GM18861 (cell line): ENCODE data around the gene ASB8.
"Not testable (repeated sequence)": the region's sequence is repeated elsewhere in the genome, so short reads cannot be mapped to it uniquely, and the experiment has no call there.

ENCODE experiments used
- ATAC-seq: cut with Tn5 transposase; IDR thresholded peaks from one replicate; pipeline ENCODE4 v1.9.1; 2021; ENCODE audit not compliant: unreplicated experiment

ASB8 gene

DNA sequence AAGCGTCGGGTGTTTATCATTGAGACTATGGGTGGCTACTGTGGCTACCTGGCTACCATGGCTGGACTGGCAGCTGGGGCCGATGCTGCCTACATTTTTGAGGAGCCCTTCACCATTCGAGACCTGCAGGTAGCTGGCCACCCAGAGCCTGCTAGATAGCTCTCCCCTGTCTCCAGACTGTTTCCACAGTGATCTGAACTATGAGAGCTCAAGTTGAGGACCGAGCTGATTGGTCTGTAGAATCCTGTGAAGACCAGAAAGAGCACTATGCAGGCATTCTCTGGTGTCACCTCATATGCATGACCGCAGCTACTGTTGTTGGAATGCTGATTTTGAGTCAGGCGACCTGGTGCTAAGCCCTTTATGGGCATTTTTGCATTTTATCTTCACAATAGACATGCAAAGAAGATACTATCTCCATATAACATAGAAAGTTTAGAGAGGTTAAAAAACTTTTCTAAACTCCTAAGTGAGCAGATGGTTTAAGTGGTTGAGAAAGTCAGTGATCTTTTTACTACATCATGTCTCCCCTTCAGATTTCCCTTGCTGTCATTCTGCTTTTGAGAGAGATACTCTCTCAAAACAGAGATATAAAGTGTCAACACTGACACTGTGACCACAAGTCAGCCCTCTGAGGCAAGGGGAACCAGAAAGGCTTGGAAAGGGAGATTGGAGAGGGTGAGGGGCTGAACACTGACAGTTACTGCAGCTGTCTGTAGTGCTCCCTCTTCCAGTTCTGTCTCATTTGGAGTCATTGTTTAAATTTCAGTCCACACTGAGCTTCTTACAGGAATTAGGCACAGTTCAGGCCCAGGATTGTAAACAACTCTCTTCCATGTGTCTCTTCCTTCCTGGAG is 14.3 kb downstream of the ASB8 start:
- ATAC-seq: no peak

DNA sequence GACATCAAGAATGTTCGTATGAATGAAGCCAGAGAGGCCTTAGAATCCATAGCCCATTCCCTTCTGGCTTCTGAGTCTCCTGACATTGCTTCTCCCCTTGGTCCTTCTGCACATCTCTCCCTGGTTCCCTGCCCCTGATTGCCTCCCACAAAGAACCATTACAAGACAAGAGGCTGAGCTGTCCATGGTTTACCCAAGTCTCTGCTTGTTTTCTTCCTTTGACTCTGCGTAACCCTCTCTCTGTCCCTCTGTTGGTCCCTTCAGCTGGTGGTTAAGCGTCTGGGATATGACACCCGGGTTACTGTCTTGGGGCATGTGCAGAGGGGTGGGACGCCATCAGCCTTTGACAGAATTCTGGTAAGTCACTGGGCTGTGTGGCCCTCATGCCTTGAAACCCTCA is 22.3 kb downstream of the ASB8 start:
- ATAC-seq: no peak

DNA sequence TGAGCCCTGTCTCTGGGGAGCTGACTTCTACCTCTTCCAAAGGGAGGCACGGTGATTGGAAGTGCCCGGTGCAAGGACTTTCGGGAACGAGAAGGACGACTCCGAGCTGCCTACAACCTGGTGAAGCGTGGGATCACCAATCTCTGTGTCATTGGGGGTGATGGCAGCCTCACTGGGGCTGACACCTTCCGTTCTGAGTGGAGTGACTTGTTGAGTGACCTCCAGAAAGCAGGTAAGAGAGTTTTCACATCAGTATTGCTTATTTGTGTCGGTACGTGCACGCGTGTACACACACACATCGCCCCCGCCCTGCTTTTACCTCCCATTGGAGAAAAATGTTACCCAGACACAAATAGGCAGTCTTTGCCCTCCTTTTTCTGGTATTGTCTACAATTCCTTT is 24.5 kb downstream of the ASB8 start:
- no peak for ATAC-seq

DNA sequence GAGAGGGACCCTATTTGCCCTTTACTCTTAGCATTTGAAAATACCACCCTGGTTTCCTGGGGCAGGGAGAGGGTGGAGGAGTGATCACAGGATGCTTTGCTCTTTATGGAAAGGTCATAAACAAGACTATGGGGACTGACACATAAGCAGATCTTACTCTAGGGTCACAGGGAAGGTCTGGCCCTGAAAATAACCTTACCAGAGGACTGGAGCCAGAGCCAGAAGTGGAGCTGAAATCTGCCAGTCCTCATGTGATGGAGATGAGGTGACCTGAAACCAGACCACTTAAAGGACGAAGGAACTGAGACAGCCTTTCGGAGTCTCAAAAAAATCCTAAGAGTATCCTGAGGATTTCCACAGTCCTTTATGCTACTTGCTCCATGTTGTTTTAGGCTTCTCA is 25.8 kb downstream of the ASB8 start:
- no peak for ATAC-seq

DNA sequence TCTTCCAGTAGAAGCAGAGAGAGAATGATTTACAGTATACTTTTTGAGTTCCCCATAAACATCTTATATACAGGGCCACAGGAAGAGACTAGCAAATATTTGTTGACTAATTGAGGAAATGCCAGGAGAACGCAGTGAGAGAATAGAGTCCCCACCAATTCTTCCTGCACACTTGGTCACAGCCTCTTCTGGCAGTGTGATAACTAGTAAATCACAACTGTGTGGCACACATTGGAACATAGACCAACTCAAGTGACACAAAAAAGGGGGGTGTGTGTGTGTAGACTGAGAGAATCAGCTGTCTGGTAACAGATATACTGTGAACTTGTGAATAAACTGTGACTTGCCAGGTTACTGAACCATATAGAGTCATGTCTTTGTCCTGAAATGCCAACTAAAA is 27.9 kb downstream of the ASB8 start:
- ATAC-seq: no peak

DNA sequence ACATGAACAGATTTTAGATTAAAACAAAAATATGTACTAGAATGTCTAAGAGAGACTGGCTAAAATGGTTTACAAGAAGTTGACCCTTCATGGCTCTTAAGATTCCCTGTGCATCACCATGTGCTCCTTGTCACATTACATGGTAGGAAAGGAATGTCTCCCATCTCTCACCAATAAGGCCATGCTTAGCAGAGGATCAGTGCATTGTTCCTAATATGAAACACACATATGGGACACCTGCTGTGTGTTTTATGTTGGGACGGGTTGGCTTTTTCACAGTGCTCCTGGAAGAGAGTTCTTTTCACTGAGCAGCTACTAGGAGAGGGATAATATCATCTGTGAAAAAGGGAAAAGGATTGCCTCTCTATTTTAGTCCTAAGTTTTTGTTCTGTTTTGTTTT is 28.5 kb downstream of the ASB8 start:
- ATAC-seq: no peak

DNA sequence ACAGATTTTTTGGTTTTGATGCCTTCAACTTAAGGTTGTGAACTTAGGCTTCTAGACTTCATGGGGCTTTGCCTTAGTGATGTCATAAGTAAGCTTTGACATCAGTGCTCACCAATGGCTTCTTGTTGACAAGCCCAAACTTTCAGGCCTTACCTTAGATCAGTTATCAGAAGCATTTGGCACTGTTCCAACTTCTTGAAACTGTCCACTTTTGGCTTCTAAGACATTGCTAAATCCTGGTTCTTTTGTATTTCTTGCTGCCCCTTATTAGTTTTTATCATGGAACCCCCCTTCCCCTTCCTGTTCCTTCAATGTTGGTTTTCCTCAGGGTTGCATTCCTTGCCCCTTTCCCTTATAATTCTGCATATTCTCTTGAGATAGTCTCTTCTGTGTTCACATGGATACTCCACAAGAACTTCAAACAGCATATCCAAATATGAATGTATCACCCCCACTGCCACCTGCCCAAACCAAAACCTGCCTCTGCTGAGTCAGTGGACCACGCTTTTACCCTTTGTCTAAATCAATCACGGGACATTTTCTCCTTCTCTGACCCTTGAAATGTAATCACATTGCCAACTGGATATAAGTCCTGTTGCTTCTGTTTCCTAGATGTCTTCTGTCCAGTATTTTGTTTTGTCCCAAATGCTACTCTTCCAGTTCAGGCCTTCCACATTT is 30.2 kb downstream of the ASB8 start:
- no peak for ATAC-seq

DNA sequence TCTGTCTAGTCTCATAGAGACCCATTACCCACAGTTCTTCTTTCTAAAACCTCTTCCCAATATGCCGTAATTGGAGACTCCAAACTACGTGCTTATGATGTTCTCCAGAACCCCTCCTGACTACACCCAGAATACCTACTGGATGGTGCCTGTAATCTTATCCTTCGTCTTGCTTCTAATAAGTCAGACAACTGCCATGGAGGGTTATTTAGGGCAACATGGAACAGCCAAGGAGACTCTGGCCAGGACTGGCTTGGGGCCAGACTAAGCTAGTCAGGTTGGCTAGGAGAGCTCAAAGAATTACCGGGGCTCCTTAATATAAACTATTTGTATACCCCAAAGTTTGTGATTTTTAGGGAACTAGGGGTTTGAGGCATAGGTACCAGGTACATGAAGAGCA is 31.3 kb downstream of the ASB8 start:
- no peak for ATAC-seq

DNA sequence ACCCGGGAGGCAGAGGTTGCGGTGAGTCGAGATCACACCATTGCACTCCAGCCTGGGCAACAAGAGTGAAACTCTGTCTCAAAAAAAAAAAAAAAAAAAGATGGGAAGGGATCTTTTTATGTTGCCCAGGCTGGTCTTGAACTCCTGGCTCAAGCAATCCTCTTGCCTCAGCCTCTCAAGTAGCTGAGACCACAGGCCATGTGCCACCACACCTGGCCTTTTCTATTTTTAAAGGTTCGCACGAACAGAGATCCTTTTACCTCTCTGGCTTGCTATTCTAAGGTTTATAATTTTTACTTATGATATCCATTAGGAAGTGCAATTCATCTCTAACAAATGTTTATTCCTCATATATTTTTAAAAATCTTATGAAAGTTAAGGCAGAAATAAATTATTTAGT is 31.8 kb downstream of the ASB8 start:
- ATAC-seq: not testable (repeated sequence)

DNA sequence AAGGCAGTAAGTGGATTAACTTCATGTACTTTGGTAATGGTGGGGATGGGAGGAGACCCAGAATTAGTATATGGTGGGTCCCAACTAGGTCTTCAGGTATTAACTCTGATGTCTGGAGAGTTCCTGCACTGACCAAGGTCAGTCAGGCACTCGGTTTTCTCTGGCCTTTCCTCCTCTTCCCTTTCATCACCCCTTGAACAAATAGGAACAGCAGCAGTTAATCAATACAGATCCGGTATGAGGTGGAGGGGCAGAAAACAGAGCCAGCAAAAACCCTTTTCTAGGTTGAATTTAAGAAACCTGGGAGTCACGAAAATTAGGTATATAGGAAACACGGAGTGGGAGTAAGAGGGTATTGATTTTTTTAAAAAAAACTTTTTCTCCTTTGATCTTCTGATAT is 34.1 kb downstream of the ASB8 start:
- ATAC-seq: no peak

DNA sequence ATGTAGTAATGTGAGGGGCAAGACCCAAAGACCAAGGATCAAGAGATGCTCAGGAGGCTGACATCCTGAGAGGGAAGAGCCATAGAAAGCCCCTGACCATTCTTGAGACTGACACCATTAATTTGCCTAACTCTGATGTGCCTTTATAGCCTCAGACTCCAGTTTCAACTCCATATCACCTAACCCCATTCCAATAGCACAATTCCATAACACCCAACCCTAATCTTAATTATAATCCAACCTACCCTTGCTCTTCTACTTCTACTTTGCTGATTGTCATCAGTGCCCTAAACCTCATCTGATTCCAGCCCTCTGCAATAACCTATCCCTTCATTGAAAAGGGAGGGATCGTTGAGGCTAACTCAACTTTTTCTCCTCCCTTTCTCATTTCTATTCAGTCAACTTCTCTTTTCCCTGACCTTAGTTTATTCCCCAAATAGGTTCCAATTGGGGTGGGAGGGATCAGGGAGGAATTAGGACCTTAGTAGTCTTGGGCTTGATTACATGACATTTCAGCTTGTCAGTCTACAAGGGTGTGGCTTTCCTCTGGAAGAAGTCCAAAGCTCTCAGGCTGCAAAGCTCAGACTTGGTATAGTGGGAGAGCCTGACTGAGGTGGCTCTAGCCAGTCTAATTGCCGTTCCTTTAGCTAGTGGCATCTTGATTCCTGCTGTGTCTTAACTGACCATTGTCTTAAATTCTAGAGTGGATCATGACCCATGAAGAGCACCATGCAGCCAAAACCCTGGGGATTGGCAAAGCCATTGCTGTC is 35.1 kb downstream of the ASB8 start:
- no peak for ATAC-seq

DNA sequence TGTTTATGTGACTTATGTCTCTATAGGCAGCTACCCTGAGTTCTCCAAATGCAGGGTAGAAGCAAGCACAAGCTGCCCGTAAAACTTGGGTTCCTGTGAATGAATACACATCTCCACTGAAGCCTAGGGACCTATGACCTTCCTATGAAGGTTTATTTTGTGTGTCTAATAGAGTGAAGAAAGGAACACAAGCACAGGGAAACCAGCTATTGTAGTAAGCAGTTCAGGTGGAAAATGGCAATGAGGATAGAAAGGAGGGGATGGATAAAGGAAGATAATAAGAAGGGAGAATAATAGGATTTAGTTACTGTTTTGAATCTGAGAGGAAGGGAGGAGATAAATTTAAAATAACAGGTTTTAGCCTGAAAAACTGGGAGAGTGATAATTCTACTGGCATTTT is 35.8 kb downstream of the ASB8 start:
- no peak for ATAC-seq

DNA sequence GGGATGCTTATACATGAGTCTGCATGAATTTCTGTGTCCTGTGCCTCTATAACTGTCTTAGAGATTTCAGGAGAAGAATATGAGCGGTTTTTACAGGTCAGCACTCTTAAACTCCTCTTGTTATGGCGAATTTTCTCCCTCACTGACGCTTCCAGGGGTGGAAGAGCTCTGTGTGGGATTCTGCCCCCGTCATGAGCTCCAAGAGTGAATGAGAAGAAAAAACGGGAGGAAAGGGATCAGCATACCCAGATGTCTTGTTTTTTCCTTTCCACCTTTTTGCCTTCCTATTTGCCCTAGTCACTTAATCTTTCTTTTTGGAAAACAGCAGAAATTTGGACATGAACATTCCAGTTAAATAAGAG is 37.5 kb downstream of the ASB8 start:
- ATAC-seq: no peak

DNA sequence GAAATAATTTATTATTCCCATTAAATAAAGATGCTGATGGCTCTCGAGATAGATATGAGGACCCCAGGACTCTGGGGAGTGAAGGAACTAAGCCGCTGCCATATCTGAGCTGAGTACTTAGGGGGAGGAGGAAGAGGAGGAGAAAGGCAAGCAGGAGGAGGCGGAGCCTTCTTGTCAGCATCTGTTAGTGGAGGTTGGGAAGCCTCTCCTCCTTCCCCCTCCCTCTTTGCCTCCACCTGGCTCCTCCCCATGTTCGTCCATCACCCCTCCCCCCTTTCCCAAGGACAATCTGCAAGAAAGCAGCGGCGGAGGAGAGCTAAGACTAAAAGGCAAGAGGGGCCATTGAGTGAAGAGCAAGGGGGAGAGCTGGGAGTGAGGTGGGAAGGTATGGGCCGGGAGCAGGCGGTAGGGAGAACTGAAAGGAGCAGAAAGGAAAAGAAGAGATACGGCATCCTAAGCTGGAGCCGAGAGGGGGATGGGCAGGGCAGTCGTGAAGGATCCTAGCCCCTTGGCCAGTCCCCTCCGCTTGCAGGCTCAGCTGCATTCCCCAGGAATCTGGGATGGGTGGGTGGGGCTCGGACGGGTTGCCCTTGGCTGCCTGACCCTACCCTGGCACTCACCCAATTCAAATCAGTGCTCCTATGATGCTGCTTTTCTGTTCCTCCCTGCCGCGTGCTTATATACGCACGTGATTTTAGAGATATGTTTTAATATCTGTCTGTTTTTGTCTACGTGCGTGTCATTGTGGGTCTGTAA is 38.1 kb downstream of the ASB8 start, which contains the start of gene PFKM:
Gene PFKM (plus strand): TSS at position 287 of the 756 bp plus-strand sequence. CDS start 3,411 bp downstream, outside the sequence.
- peak; percentile 98 for ATAC-seq

DNA sequence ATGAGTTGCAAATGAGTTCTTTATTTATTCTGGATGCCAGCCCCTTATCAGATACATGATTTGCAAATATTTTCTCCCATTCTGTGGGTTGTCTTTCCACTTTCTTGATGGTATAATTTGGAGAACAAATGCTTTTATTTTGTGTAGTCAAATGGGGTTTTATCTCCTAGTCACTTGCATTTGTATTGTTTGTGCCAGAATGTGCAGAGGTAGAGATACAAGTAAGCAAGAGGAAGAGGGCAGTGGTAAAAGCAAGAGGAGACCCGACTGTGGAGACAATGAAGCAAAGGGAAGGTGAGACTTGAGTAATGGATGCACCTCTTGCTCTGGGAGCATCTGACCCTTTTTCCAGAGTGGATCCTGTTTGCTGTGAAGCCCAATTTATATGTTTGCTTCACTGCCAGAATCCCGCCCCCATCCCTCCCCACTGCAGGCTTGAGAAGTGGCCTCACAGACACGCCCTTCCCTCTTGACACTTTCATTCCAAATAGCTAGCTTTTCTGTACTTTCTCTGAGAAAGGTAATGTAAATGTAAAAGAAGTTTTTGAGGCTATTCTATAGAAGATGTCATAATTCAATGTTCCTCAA is 38.9 kb downstream of the ASB8 start:
- no peak for ATAC-seq

DNA sequence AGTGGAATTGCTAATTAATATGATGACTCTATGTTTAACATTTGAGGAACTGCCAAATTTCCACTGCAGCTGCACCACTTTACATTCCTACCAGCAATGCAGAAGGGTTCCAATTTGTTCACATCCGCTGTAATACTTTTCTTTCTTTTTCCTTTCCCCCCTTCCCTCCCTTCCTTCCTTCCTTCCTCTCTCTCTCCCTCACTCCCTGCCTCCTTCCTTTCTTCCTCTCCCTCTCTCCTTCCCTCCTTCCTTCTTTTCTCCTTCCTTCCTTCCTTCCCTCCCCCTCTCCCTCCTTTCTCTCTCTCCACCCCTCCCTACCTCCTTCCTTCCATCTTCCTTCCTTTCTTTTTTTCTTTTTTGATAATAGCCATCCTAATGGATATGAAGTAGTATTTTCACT is 41.4 kb downstream of the ASB8 start:
- ATAC-seq: no peak

DNA sequence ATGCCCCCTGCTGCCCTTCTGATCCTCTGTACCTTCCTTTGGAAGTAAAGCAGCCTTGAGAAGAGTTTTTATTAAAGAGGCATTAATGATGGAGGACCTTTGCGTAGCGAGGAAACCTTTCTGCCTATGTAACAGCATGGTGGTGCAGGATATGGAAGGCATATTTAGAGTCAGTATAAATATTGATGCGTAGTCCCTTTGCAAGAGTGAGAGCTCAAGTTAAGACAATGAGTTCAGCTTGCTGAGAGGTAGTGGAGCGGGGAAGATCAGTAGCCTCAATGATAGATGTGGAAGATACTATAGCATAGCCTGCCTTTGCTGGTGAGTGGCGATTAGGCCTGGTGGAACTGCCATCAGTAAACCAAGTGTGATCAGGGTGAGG is 46.0 kb downstream of the ASB8 start:
- not testable (repeated sequence) for ATAC-seq

DNA sequence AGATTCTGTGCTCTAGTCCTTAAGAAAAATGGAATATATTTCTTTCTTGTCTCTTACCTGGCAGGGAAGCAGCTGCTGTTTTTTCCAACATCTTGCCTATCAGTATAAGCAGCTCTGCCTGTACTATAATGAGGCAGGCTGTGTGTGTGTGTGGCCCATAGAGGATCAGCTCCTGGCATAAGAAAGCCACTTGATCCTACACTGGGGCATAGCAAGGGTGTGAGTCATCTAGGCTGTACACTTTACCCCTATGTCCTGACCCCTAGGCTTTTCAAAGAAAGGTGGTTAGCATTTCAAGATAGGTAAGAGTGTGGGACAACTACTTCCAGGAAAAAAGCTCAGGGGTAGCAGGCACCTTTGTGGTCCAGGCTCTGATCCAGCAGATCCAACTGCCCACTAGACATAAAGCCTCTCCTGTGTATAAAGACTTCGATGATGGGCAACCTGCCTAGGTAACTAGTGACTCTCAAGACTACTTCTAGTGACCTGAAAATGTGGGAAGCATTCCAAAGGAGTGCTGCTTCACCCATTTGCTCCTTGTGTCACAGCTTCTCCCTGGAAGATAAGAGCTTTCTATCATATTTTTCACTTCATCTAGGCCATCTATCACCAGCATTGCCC is 46.5 kb downstream of the ASB8 start:
- ATAC-seq: no peak

DNA sequence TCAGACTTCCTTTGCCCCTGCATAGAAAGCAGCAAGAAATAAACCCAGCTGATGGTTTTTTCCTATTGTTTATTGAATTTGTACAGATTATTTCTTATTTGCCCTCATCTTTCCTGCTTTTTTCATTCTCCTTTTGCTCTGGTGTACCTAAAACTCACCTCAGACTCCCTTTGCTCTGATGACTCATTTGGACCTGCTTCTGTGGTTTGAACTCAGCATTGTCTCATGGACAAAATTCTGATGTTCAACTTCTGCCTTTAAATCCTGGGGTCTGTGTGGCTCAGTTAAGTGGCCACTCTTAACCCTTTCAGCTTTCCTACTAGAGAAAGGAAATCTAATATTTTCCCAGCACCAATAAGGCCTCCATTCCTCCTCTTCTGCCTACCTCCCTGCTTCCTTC is 47.9 kb downstream of the ASB8 start:
- ATAC-seq: no peak
